Ramos (cell line): Measurements from ENCODE around the gene DEPDC7.

ENCODE experiments used
- in situ Hi-C: fragments of 300-500 bp; cut with MboI; formaldehyde crosslinking; loops from one replicate; pipeline ENCODE4 v1.14.3; 2022; ENCODE audit warnings: low sequenced_read_pairs; ENCODE audit not compliant: unreplicated experiment

Gene DEPDC7

GRCh38 chr11:33057284-33057683 lies 41.6 kb downstream of the DEPDC7 start:
- in situ Hi-C loops: no loop called here

- in situ Hi-C loops: loop anchor here (10.0 kb wide), 1 partner anchor 95 kb away; no protein-coding TSS in a partner anchor
Measured at GRCh38 chr11:33059331-33060007, 43.8 kb downstream of the DEPDC7 start.

GRCh38 chr11:33060271-33060670 lies 44.6 kb downstream of the DEPDC7 start:
- in situ Hi-C loops: loop anchor here (10.0 kb wide), 1 partner anchor 95 kb away; no protein-coding TSS in a partner anchor

GRCh38 chr11:33062137-33062536 lies 46.5 kb downstream of the DEPDC7 start:
- in situ Hi-C loops: loop anchor here (10.0 kb wide), 1 partner anchor 97 kb away; no protein-coding TSS in a partner anchor

GRCh38 chr11:33063326-33063881 lies 47.7 kb downstream of the DEPDC7 start:
- in situ Hi-C loops: loop anchor here (10.0 kb wide), 1 partner anchor 99 kb away; no protein-coding TSS in a partner anchor

- in situ Hi-C loops: loop anchor here (10.0 kb wide), 1 partner anchor 99 kb away; no protein-coding TSS in a partner anchor
Measured at GRCh38 chr11:33064033-33064825, 48.6 kb downstream of the DEPDC7 start.

- in situ Hi-C loops: loop anchor here (10.0 kb wide), 1 partner anchor 100 kb away; no protein-coding TSS in a partner anchor
Measured at GRCh38 chr11:33064866-33065265, 49.2 kb downstream of the DEPDC7 start.

GRCh38 chr11:33065445-33066178 lies 49.9 kb downstream of the DEPDC7 start:
- in situ Hi-C loops: loop anchor here (10.0 kb wide), 1 partner anchor 101 kb away; no protein-coding TSS in a partner anchor

GRCh38 chr11:33067294-33067693 lies 51.6 kb downstream of the DEPDC7 start:
- in situ Hi-C loops: loop anchor here (10.0 kb wide), 1 partner anchor 102 kb away; no protein-coding TSS in a partner anchor

GRCh38 chr11:33068611-33069340 lies 53.1 kb downstream of the DEPDC7 start:
- in situ Hi-C loops: loop anchor here (10.0 kb wide), 1 partner anchor 104 kb away; no protein-coding TSS in a partner anchor

GRCh38 chr11:33072465-33072864 lies 56.8 kb downstream of the DEPDC7 start:
- in situ Hi-C loops: no loop called here
